ENCODE data around the gene D2HGDH.
"Not testable (repeated sequence)": the region's sequence is repeated elsewhere in the genome, so short reads cannot be mapped to it uniquely, and the experiment has no call there.

Gene D2HGDH

GRCh38 chr2:241794250-241794823 is 59.9 kb downstream of the D2HGDH start:
- no peak for DNase-seq (ENCODE audit: low read depth)

GRCh38 chr2:241795021-241795999 is 60.9 kb downstream of the D2HGDH start:
- no peak for DNase-seq (ENCODE audit: low read depth)

GRCh38 chr2:241796209-241796608 is 61.8 kb downstream of the D2HGDH start:
- DNase-seq (ENCODE audit: low read depth), result no peak

DNA sequence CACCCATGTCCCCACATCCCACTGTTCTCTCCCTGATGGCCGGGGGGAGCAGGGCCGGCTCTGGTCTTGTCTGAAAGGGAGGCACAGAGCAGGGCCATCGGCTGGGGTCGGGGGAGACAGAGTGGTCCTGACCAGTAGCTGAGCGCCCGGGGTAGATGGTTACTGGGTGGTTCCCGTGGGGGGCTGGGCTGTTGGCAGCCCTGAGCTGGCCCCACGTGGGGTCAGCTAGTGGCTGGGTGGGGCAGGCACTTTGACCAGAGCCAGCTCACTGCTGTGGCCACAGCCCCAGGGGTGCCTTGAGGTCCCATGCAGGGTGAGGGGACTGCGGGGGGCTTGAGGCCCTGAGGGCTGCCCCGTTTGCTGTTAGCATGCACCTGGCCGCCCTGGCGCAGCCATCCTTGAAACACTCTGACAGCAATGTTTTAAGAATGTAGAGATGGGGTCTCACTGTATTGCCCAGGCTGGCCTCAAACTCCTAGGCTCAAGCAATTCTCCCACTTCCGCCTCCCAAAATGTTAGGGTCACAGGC is 62.2 kb downstream of the D2HGDH start:
- DNase-seq (ENCODE audit: low read depth), result no peak

GRCh38 chr2:241797441-241798080 is 63.1 kb downstream of the D2HGDH start:
- DNase-seq (ENCODE audit: low read depth), result no peak

DNA sequence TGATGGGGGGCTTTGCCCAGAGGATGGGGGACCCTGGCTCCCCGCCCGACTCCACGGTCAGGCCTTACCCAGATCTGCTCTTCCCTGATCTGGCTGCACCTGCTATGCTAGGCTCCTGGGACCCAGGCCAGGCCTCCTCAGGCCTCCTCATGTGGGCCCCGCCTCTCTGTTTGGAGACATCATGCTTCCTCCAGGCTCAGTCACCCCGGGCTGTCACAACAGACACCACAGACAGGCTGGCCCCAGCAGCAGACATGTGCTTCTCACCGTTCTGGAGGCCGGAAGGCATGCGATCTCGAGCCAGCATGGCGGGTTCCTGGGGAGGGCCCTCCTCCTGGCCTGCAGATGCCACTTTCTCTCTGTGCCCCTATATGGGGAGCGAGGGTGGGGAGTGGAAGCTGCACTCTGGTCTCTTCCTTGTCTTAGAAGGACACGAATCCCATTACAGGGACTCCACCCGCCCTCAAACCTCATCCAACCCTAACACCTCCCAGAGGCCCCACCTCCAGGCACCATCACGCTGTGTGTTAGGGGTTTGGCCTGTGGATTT is 63.7 kb downstream of the D2HGDH start:
- no peak for DNase-seq (ENCODE audit: low read depth)

GRCh38 chr2:241798631-241799521 is 64.4 kb downstream of the D2HGDH start:
- DNase-seq (ENCODE audit: low read depth), result no peak

DNA sequence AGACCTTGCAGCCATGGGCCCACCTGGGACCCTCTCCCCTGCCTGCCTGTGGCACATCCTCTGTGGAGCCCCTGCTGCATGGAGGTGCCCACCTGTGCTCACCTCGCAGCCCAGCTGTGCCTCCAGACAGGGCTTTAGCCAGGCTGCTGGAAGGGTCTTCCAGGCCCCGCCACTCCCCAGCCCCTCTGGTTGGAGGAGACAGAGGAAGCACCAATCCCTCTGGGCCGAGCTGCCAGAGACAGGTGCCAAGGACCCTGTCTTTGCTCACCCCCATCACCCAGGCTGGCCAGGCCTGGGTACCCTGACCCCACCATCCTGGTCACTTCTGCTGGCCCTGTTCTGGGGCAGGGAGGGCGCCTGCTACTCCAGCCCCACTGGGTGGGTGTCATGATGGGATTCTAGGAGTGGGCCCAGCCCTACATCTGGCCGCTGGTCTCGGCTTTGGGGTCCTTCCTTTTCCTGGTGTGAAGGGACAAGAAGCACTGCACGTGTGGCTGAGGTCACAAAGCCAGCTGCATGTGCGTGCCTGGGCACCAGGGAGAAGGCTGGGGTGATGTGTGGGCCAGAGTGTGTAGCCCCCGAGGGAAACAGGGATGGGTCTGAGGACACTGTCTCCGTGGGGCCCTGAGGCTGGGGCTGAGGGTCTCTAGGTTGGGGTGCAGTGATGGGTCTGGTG is 65.2 kb downstream of the D2HGDH start:
- no peak for DNase-seq (ENCODE audit: low read depth)

- DNase-seq (ENCODE audit: low read depth), result not testable (repeated sequence)
Measured at GRCh38 chr2:241800198-241800903, 65.9 kb downstream of the D2HGDH start.

DNA sequence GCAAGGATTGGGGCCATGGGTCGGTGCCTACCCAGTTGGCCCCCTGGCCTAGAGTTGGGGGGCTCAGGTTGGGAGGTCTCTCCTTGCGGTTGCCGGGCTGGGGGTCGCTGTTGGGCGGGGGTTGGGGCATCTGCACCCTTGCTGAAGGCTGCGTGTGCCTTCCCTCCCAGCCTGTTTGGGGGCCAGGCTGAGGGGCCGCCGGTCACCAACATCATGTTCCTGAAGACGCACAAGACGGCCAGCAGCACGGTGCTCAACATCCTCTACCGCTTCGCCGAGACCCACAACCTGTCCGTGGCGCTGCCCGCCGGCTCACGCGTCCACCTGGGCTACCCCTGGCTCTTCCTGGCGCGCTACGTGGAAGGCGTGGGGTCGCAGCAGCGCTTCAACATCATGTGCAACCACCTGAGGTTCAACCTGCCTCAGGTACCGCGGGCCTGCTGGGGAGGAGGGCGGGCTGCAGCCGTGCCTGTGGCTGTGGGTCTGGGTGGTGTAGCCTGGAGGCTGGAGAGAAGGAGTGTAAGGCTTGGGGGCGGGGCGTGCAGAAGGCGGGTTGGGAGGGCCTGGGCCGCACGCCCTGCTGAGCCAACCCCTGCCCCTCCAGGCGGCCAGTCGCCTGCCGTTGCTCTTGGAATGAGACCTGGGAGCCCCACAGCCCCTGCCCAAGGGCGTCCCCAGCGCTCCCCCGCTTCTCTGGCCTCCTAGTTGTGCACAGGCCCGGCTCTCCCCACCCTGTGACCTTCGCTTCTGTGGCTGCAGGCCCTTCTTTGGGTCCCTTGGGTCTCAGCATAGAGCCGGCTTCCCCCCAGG is 67.4 kb downstream of the D2HGDH start:
- no peak for DNase-seq (ENCODE audit: low read depth)

GRCh38 chr2:241802421-241803318 is 68.2 kb downstream of the D2HGDH start:
- DNase-seq (ENCODE audit: low read depth), result no peak

GRCh38 chr2:241803387-241804325 is 69.2 kb downstream of the D2HGDH start:
- DNase-seq (ENCODE audit: low read depth), result peak; percentile 44

GRCh38 chr2:241804326-241805229 is 70.1 kb downstream of the D2HGDH start:
- DNase-seq (ENCODE audit: low read depth), result peak; percentile 75

GRCh38 chr2:241806217-241806616 is 71.8 kb downstream of the D2HGDH start:
- not testable (repeated sequence) for DNase-seq (ENCODE audit: low read depth)

DNA sequence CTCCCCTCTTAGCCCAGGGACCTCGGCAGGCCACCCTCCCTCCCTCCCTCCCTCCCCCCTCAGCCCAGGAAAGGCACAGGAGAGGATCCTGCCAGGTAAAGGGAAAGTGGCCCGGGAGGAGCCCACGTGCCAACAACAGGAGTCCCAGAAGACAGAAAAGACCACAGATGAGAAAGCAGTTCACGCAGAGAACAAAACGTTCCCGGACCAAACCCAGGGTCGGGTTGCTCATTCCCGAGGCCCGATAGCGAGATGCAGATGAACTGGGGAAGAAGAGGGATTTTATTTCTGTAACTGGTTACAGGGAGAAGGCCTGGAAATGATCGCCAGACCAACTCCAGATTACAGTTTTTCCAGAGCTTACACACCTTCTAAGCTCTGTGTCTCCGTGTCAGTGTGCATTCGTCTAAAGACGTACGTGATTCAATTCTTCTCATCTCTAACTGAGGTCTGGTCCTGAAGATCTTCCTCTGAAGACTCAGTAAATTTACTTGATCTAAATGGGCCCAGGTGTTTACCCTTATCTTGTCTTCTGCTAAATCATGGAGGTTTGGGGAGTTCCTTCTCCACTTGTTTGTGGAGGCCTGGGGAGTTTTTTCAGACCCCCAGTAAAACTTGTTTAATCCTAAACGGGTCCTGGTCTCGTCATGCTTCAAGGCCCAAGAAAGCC is 73.8 kb downstream of the D2HGDH start:
- DNase-seq (ENCODE audit: low read depth), result no peak
